Measurements from ENCODE around the gene ELP4.
A peak's percentile ranks its signal among the peaks of the same experiment; 100 is the strongest.

Gene ELP4

DNA sequence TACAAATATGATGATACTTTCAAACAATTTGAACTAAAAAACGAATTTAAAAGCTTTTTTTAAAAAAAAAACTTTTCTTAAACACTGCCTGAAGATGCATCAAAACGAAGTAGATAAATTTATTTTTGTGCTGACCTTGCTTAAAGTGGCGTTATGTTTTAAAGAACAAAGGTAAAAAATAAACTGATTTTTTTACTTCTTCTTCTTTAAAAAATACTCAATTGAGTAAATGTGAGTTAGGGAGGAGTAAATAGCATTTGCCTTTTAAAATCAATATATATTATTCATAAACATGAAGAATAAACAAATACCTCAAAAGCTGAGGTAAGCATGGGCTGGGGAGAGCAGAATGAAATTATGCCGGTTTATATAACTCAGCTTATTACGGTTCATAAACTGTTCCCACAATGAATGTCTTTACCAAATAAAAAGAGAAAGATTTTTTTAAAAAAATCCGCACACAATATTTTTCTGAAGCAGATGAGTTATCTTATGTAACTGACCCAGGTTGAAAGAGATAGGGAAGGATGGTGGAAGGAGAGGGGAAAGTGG lies 292.5 kb downstream of the ELP4 start:
- TF ChIP-seq ZNF394 (tag by site-specific recombination; IDR thresholded peaks at IDR 0.05; ENCODE audit: borderline replicate concordance), result no peak
- no peak for TF ChIP-seq GLI2 (tag by site-specific recombination; IDR thresholded peaks at IDR 0.05; ENCODE audit: borderline replicate concordance, low read depth)
- no peak for TF ChIP-seq ZNF626 (tag by site-specific recombination; IDR thresholded peaks at IDR 0.05)
- no peak for TF ChIP-seq ZFP37 (tag by site-specific recombination; IDR thresholded peaks at IDR 0.05)
- no peak for TF ChIP-seq ZNF530 (tag by site-specific recombination; IDR thresholded peaks at IDR 0.05; ENCODE audit: low read depth)
- TF ChIP-seq ZNF175 (tag by site-specific recombination; IDR thresholded peaks at IDR 0.05), result no peak
- TF ChIP-seq MZF1 (tag by site-specific recombination; IDR thresholded peaks at IDR 0.05; ENCODE audit: borderline replicate concordance), result no peak
- TF ChIP-seq, protein P1, sequence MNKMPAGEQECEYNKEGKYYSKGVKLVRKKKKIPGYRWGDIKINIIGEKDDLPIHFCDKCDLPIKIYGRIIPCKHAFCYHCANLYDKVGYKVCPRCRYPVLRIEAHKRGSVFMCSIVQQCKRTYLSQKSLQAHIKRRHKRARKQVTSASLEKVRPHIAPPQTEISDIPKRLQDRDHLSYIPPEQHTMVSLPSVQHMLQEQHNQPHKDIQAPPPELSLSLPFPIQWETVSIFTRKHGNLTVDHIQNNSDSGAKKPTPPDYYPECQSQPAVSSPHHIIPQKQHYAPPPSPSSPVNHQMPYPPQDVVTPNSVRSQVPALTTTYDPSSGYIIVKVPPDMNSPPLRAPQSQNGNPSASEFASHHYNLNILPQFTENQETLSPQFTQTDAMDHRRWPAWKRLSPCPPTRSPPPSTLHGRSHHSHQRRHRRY (tag by site-specific recombination; IDR thresholded peaks at IDR 0.05), result no peak
- no peak for TF ChIP-seq SP2 (tag by site-specific recombination; IDR thresholded peaks at IDR 0.05)
- no peak for TF ChIP-seq HOXC10 (CRISPR knock-in tag; IDR thresholded peaks at IDR 0.05)
- no peak for TF ChIP-seq ZSCAN23 (tag by site-specific recombination; IDR thresholded peaks at IDR 0.05)
- no peak for TF ChIP-seq GFI1B (tag by site-specific recombination; IDR thresholded peaks at IDR 0.05)
- no peak for TF ChIP-seq REPIN1 (tag by site-specific recombination; IDR thresholded peaks at IDR 0.05; ENCODE audit: low read depth)
- TF ChIP-seq ZNF560 (tag by site-specific recombination; IDR thresholded peaks at IDR 0.05; ENCODE audit: borderline replicate concordance), result no peak
- TF ChIP-seq ZNF24 (tag by site-specific recombination; IDR thresholded peaks at IDR 0.05), result no peak
- no peak for TF ChIP-seq FEZF1 (tag by site-specific recombination; IDR thresholded peaks at IDR 0.05)
- TF ChIP-seq, protein P2, sequence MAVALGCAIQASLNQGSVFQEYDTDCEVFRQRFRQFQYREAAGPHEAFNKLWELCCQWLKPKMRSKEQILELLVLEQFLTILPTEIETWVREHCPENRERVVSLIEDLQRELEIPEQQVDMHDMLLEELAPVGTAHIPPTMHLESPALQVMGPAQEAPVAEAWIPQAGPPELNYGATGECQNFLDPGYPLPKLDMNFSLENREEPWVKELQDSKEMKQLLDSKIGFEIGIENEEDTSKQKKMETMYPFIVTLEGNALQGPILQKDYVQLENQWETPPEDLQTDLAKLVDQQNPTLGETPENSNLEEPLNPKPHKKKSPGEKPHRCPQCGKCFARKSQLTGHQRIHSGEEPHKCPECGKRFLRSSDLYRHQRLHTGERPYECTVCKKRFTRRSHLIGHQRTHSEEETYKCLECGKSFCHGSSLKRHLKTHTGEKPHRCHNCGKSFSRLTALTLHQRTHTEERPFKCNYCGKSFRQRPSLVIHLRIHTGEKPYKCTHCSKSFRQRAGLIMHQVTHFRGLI (tag by site-specific recombination; IDR thresholded peaks at IDR 0.05), result no peak
- TF ChIP-seq ZNF169 (tag by site-specific recombination; IDR thresholded peaks at IDR 0.05), result no peak
- no peaks in the 10 kb centered on the region for H3K4me1 ChIP-seq (ENCODE audit: control insufficient read depth, insufficient read depth, low read length)
- no peaks in the 10 kb centered on the region for H3K9me3 ChIP-seq (ENCODE audit: control insufficient read depth, insufficient read depth, low read depth, low read length)
- H3K27ac ChIP-seq (ENCODE audit: extremely low read depth, low read depth, low read length), result no peak overlapping the region
- CTCF ChIA-PET, result interaction anchor here (0.7 to 1.2 kb wide), 3 partner anchors 160 to 631 kb away, joined by 3 to 4 read pairs (median 3); no protein-coding TSS in a partner anchor
- H3K36me3 ChIP-seq (ENCODE audit: control insufficient read depth in 2 of 2, insufficient read depth in 1 of 2, low read length in 2 of 2), result peaks cover 4 to 80% of the 10 kb centered on the region in 2 experiments; a peak in 2 of 3 replicates
- POLR2A ChIA-PET, result no interaction called here
- no peak overlapping the region for H3K4me3 ChIP-seq (ENCODE audit: low read depth, low read length)

DNA sequence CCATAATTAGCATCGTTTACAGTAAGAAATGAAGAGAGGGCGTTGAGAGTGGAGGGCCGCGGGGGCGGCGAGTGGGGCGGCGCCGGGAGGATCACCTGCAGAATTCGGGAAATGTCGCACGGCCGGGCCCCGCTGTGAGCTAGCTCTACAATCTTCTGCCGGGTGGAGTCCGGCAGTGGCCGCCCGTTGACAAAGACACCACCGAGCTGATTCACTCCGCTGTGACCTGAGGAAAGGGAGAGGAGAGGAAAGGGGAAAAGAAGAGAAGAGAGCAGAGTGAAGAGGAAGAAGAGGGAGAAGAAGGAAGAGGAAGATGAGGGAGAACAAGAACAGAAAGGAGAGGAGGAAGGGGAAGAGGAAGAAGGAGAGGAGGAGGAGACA lies 293.0 kb downstream of the ELP4 start:
- ChIA-PET CTCF (interaction anchor here (0.7 to 1.2 kb wide), 2 partner anchors 161 to 631 kb away, joined by 3 read pairs; no protein-coding TSS in a partner anchor), POLR2A (no interaction called here)
- TF ChIP-seq, protein P3, sequence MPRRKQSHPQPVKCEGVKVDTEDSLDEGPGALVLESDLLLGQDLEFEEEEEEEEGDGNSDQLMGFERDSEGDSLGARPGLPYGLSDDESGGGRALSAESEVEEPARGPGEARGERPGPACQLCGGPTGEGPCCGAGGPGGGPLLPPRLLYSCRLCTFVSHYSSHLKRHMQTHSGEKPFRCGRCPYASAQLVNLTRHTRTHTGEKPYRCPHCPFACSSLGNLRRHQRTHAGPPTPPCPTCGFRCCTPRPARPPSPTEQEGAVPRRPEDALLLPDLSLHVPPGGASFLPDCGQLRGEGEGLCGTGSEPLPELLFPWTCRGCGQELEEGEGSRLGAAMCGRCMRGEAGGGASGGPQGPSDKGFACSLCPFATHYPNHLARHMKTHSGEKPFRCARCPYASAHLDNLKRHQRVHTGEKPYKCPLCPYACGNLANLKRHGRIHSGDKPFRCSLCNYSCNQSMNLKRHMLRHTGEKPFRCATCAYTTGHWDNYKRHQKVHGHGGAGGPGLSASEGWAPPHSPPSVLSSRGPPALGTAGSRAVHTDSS (tag by site-specific recombination; IDR thresholded peaks at IDR 0.05), result peak; percentile 67
- TF ChIP-seq ZNF341 (tag by site-specific recombination; IDR thresholded peaks at IDR 0.05; ENCODE audit: low read depth), result no peak
- Histone ChIP-seq H3K4me1 (ENCODE audit: control insufficient read depth, insufficient read depth, low read length) (no peaks in the 10 kb centered on the region), H3K9me3 (ENCODE audit: control insufficient read depth, insufficient read depth, low read depth, low read length) (no peaks in the 10 kb centered on the region), H3K27ac (ENCODE audit: extremely low read depth, low read depth, low read length) (no peak overlapping the region), H3K36me3 (ENCODE audit: control insufficient read depth in 2 of 2, insufficient read depth in 1 of 2, low read length in 2 of 2) (peaks cover 4 to 84% of the 10 kb centered on the region in 2 experiments; a peak in 2 of 3 replicates), H3K4me3 (ENCODE audit: low read depth, low read length) (no peak overlapping the region)

Measured in HEK293 (cell line).